ENCODE measurements around the gene SUGCT. TPM values are rescaled to one million over a fixed set of nuclear protein-coding genes. Genes with fewer than 3 reads are reported as not detected.
"Not testable (repeated sequence)": the region's sequence is repeated elsewhere in the genome, so short reads cannot be mapped to it uniquely, and the experiment has no call there.

The SUGCT gene
- total RNA-seq, 4 donors from 2014 or later = 1.1 to 3.6 (median 2.6) TPM

DNA sequence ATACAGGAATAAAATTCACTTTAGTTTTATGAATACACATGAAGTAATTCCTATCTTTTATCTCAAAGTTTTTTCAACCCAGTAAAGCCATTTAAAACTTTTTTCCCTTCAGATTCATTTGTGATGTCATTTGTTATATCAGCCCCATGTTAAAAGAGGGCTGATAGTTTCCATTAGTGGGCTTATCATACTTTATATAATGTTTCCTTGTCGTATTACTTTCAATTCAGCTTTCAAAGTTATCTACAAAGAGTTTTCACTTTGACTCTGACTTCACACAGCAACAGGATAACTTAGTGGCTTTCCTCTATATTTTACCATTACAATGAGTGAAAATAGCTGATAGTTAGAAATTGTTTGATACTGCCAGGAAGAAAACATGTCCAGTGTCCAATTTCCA, 484.8 kb downstream of the SUGCT start:
- DNase-seq (ENCODE audit: low spot score) (no peak), ATAC-seq (ENCODE audit: low FRiP score) (no peak)
- TF ChIP-seq, protein P1, sequence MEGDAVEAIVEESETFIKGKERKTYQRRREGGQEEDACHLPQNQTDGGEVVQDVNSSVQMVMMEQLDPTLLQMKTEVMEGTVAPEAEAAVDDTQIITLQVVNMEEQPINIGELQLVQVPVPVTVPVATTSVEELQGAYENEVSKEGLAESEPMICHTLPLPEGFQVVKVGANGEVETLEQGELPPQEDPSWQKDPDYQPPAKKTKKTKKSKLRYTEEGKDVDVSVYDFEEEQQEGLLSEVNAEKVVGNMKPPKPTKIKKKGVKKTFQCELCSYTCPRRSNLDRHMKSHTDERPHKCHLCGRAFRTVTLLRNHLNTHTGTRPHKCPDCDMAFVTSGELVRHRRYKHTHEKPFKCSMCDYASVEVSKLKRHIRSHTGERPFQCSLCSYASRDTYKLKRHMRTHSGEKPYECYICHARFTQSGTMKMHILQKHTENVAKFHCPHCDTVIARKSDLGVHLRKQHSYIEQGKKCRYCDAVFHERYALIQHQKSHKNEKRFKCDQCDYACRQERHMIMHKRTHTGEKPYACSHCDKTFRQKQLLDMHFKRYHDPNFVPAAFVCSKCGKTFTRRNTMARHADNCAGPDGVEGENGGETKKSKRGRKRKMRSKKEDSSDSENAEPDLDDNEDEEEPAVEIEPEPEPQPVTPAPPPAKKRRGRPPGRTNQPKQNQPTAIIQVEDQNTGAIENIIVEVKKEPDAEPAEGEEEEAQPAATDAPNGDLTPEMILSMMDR (IDR thresholded peaks at IDR 0.05) = no peak

DNA sequence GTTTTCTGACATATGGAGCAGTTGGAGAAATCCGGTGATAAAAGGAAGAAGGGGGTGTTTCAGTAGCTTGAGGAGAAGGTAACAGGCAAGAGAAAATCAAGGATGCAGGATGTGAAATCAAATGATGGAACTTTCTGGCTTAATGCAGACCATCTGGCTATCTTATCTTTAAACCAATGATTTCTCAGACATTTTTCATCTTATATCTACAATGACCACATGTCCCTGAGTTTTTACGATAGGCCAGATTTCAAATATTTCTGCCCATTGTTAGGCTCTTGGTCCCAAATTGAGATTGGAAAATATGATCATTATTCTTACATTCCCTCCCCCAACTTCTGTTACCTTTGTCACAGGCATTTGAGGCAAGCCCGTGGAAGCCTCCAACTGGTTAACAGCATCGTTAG, 486.8 kb downstream of the SUGCT start:
- DNase-seq (ENCODE audit: low spot score) (no peak), ATAC-seq (ENCODE audit: low FRiP score) (no peak)
- TF ChIP-seq, protein P1 (IDR thresholded peaks at IDR 0.05) = no peak

DNA sequence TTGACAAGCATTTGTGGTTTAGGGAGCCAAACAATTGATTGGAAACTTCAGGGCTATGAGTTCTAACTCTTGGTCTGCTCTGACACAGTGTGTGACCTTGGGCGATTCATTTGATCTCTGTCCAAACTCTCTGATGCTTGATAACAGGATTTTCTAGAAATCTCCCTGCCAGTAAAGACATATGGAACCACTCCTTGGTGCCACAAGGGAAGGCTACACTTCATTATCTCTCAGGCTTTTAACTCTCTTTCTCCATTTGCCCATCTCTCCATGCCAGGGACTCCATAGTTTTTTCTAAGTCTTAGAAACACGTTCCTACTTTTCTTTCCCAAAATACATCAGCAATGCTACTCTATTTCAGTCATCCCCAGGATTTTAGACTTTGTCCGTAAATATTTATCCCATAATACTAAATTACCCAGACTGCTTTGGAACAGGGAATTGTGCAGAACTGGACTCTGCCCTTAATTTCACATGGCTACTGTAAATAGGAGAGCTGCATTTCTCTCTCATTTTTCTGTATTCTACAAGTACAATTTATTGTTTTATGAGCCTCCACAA, 488.2 kb downstream of the SUGCT start:
- TF ChIP-seq, protein P1 (IDR thresholded peaks at IDR 0.05) = no peak
- ATAC-seq (ENCODE audit: low FRiP score) (no peak), DNase-seq (ENCODE audit: low spot score) (no peak)

DNA sequence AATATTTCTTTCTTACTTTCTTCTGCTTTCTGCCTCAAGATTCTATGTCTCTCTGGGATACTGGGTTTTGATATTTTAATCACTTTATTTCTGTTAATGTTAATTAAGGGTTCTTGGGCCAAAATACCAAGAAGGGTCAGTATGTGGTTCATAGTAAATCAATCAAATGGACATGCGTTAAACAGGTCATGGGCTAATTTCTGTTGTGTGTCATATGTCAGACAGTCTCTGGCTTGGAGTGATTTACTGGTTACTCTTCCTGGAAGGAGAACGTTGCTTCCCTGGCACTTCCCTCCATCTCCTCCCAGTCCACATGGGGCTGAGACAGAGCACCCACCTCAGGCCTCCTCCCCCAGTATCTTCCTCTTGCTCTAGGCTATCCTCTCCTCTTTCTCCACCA, 489.1 kb downstream of the SUGCT start:
- TF ChIP-seq, protein P1 (IDR thresholded peaks at IDR 0.05) = no peak
- no peak for DNase-seq (ENCODE audit: low spot score)
- no peak for ATAC-seq (ENCODE audit: low FRiP score)

DNA sequence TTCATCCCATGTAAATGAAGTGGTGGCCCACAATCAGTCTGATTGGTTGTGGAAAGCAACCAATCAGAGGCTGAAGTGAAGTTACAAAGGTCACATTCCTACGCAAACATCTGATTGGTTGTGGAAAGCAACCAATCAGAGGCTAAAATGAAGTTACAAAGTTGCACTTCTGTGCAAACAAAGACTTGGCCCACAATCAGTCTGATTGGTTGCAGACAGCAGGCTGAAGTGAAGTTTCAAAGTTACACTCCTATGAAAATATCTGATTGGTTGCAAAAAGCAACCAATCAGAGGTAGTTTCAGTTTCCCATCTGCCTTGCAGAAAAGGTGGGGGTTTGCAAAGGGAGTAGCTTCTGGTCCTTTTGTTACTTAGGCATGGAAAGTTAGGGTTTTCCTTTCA, 492.6 kb downstream of the SUGCT start:
- not testable (repeated sequence) for DNase-seq (ENCODE audit: low spot score); ATAC-seq (ENCODE audit: low FRiP score)

DNA sequence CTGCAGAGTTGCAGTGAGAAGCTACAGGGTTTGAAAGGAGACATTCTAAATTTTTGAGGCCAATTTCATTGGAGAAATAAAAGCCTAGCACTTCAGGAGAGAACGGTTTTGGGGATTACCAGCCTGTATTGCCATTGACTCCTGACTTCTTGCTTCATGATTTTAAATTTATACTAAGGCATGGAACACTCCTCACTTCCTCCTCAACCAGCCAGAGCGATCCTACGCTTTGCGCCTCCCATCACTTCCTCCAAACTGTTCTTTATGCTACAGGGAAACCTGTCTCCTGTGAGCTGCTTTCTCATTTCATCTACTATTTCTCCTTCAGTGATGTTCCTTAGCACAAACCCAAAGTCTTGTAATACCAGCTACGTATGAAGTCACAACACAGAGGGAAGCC, 495.1 kb downstream of the SUGCT start:
- ATAC-seq (ENCODE audit: low FRiP score) = no peak
- TF ChIP-seq, protein P1 (IDR thresholded peaks at IDR 0.05) = no peak
- no peak for DNase-seq (ENCODE audit: low spot score)

DNA sequence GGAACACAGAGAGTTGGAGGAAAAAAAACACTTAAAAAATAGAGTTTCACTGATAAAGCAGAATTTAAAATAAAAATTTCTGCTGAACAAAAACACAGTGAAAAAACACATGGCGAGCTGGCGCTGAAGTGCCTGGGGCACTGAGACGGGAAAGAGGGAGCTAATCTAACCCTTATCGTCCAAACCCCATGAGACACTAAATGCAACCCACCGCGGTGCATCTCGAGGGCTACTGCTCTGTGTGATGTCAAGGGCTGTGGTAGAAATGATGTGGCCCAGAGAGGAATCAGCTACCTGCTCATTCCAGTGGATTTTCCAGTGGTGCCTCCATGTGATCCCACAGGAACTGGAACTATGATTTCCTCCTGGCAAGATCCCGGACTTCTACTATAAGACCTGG, 499.3 kb downstream of the SUGCT start:
- DNase-seq (ENCODE audit: low spot score) (no peak), ATAC-seq (ENCODE audit: low FRiP score) (no peak)
- TF ChIP-seq, protein P1 (IDR thresholded peaks at IDR 0.05) = no peak
